OCI-LY1 (cell line): Measurements from ENCODE around the gene KLHL36.

Experiments used
- EZH2 ChIP-seq: fragments of 200-600 bp; sonication (generic), shearing (Covaris generic); IDR thresholded peaks from 2 replicates; pipeline ENCODE4 v1.8.0; 2017; ENCODE audit warnings: borderline replicate concordance, mixed run types, mild to moderate bottlenecking, antibody characterized with exemption, low read length, moderate library complexity, mixed read lengths
- TF ChIP-seq, protein P1 (sequence below): fragments of 200-600 bp; sonication (generic), shearing (Covaris generic); IDR thresholded peaks from 2 replicates; pipeline ENCODE4 v1.5.1; 2017; ENCODE audit warnings: mild to moderate bottlenecking, antibody characterized with exemption, low read length, moderate library complexity, mixed read lengths

GRCh38 chr16:84606081-84606875, 42.0 kb upstream of the KLHL36 start:
- TF ChIP-seq, protein P1, sequence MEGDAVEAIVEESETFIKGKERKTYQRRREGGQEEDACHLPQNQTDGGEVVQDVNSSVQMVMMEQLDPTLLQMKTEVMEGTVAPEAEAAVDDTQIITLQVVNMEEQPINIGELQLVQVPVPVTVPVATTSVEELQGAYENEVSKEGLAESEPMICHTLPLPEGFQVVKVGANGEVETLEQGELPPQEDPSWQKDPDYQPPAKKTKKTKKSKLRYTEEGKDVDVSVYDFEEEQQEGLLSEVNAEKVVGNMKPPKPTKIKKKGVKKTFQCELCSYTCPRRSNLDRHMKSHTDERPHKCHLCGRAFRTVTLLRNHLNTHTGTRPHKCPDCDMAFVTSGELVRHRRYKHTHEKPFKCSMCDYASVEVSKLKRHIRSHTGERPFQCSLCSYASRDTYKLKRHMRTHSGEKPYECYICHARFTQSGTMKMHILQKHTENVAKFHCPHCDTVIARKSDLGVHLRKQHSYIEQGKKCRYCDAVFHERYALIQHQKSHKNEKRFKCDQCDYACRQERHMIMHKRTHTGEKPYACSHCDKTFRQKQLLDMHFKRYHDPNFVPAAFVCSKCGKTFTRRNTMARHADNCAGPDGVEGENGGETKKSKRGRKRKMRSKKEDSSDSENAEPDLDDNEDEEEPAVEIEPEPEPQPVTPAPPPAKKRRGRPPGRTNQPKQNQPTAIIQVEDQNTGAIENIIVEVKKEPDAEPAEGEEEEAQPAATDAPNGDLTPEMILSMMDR: no peak
- no peak for TF ChIP-seq EZH2
